ENCODE data around the gene UBA1.

Gene UBA1

GRCh38 chrX:47172971-47173792 is 20.4 kb upstream of the UBA1 start:
- no peak overlapping the region for H2AFZ ChIP-seq (ENCODE audit: low read length)
- no peak for TF ChIP-seq EZH2phosphoT487 (IDR thresholded peaks at IDR 0.05; ENCODE audit: low read length)
- no peak for TF ChIP-seq EZH2 (optimal IDR thresholded peaks at IDR 0.05; ENCODE audit: low read depth, low read length)
- TF ChIP-seq, protein P1, sequence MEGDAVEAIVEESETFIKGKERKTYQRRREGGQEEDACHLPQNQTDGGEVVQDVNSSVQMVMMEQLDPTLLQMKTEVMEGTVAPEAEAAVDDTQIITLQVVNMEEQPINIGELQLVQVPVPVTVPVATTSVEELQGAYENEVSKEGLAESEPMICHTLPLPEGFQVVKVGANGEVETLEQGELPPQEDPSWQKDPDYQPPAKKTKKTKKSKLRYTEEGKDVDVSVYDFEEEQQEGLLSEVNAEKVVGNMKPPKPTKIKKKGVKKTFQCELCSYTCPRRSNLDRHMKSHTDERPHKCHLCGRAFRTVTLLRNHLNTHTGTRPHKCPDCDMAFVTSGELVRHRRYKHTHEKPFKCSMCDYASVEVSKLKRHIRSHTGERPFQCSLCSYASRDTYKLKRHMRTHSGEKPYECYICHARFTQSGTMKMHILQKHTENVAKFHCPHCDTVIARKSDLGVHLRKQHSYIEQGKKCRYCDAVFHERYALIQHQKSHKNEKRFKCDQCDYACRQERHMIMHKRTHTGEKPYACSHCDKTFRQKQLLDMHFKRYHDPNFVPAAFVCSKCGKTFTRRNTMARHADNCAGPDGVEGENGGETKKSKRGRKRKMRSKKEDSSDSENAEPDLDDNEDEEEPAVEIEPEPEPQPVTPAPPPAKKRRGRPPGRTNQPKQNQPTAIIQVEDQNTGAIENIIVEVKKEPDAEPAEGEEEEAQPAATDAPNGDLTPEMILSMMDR (IDR thresholded peaks at IDR 0.05; ENCODE audit: low read length), result no peak
- no peaks in the 10 kb centered on the region for H3K27me3 ChIP-seq (replicated peaks; ENCODE audit: insufficient read depth, low read length)
- H3K4me2 ChIP-seq (ENCODE audit: low read depth, low read length), result no peak overlapping the region
- H3K36me3 ChIP-seq (replicated peaks; ENCODE audit: insufficient read depth, low read length), result no peaks in the 10 kb centered on the region
- H3K79me2 ChIP-seq (ENCODE audit: low read length), result peaks cover 14% of the 10 kb centered on the region
- no peaks in the 10 kb centered on the region for H3K4me1 ChIP-seq (ENCODE audit: low read length)
- no peak overlapping the region for H3K27ac ChIP-seq (ENCODE audit: low read length)
- no peaks in the 10 kb centered on the region for H3K9me2 ChIP-seq (replicated peaks; ENCODE audit: insufficient read depth, low read length)
- DNase-seq, result no peak
- H3K4me3 ChIP-seq (ENCODE audit: low read length), result no peak overlapping the region
- H4K20me1 ChIP-seq (ENCODE audit: insufficient read depth, low read length), result no peaks in the 10 kb centered on the region
- H3K9me3 ChIP-seq (replicated peaks; ENCODE audit: insufficient read depth, low read length), result no peaks in the 10 kb centered on the region
- no peaks in the 10 kb centered on the region for H3F3A ChIP-seq (ENCODE audit: insufficient read depth, low read length)
- no peak overlapping the region for H3K9ac ChIP-seq (ENCODE audit: low read length)

DNA sequence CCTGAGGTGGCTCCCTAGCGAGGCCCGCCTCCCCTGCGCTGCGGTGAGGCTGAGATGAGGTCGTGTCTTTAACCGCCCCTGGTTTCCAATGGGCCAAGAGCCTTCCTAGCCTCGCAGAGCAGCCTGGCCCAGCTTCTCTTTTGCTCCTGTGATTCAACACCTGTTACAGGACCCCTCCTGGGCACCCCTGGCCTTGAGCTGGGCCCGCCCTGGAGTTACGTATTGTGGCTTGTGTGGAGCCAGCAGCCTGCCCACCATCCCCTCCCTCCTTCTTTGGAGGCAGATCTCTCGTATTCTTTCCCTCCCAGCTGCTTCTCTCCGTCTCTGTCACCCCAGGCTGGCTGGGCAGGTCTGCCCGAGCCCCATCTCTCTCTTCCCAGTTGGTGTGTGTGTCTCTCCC is 19.3 kb upstream of the UBA1 start:
- Histone ChIP-seq H3K4me1 (ENCODE audit: low read length) (no peaks in the 10 kb centered on the region), H3K9me2 (replicated peaks; ENCODE audit: insufficient read depth, low read length) (no peaks in the 10 kb centered on the region), H3K9me3 (replicated peaks; ENCODE audit: insufficient read depth, low read length) (no peaks in the 10 kb centered on the region), H3K27me3 (replicated peaks; ENCODE audit: insufficient read depth, low read length) (no peaks in the 10 kb centered on the region), H3K79me2 (ENCODE audit: low read length) (peaks cover 2% of the 10 kb centered on the region; the same call in 1 of the 2 replicates), H3K4me2 (ENCODE audit: low read depth, low read length) (no peak overlapping the region), H3F3A (ENCODE audit: insufficient read depth, low read length) (no peaks in the 10 kb centered on the region), H3K36me3 (replicated peaks; ENCODE audit: insufficient read depth, low read length) (no peaks in the 10 kb centered on the region), H3K4me3 (ENCODE audit: low read length) (no peak overlapping the region), H3K9ac (ENCODE audit: low read length) (no peak overlapping the region), H4K20me1 (ENCODE audit: insufficient read depth, low read length) (no peaks in the 10 kb centered on the region), H3K27ac (ENCODE audit: low read length) (no peak overlapping the region), H2AFZ (ENCODE audit: low read length) (no peak overlapping the region)
- TF ChIP-seq, protein P1 (IDR thresholded peaks at IDR 0.05; ENCODE audit: low read length), result no peak
- TF ChIP-seq EZH2phosphoT487 (IDR thresholded peaks at IDR 0.05; ENCODE audit: low read length) (no peak), EZH2 (optimal IDR thresholded peaks at IDR 0.05; ENCODE audit: low read depth, low read length) (no peak)
- no peak for DNase-seq

DNA sequence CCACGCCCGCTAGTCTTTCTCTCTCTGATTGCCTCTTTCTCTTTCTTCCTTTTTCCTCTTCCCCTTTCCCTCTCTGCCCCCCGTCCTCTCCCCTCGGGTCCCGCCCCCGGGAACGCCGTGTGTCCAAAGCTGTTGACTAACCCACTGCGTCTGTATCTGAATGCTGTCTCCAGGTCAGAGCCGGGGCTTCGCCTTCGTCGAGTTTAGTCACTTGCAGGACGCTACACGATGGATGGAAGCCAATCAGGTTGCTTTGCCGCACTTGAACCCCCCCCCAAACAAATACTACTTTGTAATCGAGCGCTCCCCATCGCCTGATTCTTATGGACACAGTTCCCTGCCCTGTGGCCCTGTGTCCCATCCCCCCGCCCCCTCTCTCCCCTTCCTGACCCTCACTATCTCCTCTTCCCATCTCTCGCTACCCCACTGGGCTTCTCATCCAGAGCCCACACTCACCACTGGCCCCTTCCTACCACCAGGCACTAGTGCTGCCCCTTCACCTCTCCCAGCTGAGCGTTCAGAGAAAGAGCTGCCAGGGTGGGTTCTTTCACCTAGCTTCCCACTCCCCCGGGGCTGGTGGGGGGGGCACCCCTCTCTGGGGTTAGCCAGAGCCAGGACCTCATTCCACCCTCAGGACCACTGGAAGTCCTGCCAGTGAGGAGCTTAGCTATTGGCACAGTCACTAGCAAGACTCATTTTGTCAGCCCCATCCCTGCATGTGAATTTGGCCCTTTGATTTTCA is 18.6 kb upstream of the UBA1 start:
- Histone ChIP-seq H3K9me3 (replicated peaks; ENCODE audit: insufficient read depth, low read length) (no peaks in the 10 kb centered on the region), H3K4me2 (ENCODE audit: low read depth, low read length) (no peak overlapping the region), H3K27me3 (replicated peaks; ENCODE audit: insufficient read depth, low read length) (no peaks in the 10 kb centered on the region), H3K79me2 (ENCODE audit: low read length) (no peaks in the 10 kb centered on the region), H3K36me3 (replicated peaks; ENCODE audit: insufficient read depth, low read length) (no peaks in the 10 kb centered on the region), H3K9ac (ENCODE audit: low read length) (no peak overlapping the region), H3K27ac (ENCODE audit: low read length) (no peak overlapping the region), H3K4me1 (ENCODE audit: low read length) (no peaks in the 10 kb centered on the region), H4K20me1 (ENCODE audit: insufficient read depth, low read length) (no peaks in the 10 kb centered on the region), H3F3A (ENCODE audit: insufficient read depth, low read length) (no peaks in the 10 kb centered on the region), H2AFZ (ENCODE audit: low read length) (no peak overlapping the region), H3K9me2 (replicated peaks; ENCODE audit: insufficient read depth, low read length) (no peaks in the 10 kb centered on the region), H3K4me3 (ENCODE audit: low read length) (no peak overlapping the region)
- DNase-seq, result no peak
- no peak for TF ChIP-seq EZH2 (optimal IDR thresholded peaks at IDR 0.05; ENCODE audit: low read depth, low read length)
- TF ChIP-seq, protein P1 (IDR thresholded peaks at IDR 0.05; ENCODE audit: low read length), result no peak
- TF ChIP-seq EZH2phosphoT487 (IDR thresholded peaks at IDR 0.05; ENCODE audit: low read length), result no peak

Data from MM.1S (cell line).